ENCODE data around the gene PFDN4. TPM values are rescaled to one million over a fixed set of nuclear protein-coding genes. Genes with fewer than 3 reads are reported as not detected.

PFDN4 gene
- total RNA-seq, 1 experiment from 2014 or later: 61.8 TPM

DNA sequence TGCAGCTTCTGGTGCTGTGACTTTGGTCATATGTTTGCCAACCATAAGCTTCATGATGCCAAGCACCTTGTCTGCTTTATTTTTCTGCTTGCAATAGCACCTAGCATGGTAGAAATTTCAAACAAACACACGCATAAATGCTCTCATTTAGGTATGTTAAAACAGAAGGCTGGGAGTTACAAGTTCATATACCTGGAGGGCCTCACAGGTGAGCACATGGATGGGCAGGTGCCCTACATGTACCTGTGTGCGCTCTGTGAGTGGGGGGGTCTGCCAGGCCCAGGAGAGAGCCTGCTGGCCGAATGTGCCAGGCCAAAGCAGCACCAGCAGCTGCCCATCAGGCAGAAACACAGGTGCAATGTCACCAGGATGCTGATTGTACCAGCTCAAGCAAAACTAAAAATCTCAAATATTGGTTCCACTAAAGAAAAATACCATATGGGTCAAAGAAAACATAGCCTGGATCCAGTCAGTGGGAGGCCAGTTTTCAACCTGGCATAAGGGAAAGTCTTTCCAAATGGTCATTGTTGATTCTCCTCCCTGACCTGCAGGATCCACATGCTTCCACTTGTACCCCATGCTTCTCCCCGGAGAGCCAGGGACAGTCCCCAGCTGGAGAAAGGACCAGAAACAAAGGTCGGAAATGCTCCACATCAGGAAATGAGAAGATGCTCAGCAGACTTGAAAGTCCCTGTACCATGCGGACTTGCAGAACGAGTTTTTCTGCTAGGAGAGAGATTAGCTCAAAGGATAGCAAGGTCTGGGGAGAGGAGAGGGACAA is 7.2 kb upstream of the PFDN4 start:
- TF ChIP-seq, protein P1, sequence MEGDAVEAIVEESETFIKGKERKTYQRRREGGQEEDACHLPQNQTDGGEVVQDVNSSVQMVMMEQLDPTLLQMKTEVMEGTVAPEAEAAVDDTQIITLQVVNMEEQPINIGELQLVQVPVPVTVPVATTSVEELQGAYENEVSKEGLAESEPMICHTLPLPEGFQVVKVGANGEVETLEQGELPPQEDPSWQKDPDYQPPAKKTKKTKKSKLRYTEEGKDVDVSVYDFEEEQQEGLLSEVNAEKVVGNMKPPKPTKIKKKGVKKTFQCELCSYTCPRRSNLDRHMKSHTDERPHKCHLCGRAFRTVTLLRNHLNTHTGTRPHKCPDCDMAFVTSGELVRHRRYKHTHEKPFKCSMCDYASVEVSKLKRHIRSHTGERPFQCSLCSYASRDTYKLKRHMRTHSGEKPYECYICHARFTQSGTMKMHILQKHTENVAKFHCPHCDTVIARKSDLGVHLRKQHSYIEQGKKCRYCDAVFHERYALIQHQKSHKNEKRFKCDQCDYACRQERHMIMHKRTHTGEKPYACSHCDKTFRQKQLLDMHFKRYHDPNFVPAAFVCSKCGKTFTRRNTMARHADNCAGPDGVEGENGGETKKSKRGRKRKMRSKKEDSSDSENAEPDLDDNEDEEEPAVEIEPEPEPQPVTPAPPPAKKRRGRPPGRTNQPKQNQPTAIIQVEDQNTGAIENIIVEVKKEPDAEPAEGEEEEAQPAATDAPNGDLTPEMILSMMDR (IDR thresholded peaks at IDR 0.05; ENCODE audit: unreplicated experiment): no peak
- intact Hi-C loops (cut with micrococcal nuclease; ENCODE audit: unreplicated experiment): no loop called here
- Mint-ChIP-seq H3K4me1 (ENCODE audit: low read depth, unreplicated experiment) (peaks cover 58% of the 10 kb centered on the region), H3K9me3 (ENCODE audit: low read depth, unreplicated experiment) (no peaks in the 10 kb centered on the region), H3K36me3 (ENCODE audit: insufficient read depth, unreplicated experiment) (peaks cover 6% of the 10 kb centered on the region), H3K27me3 (ENCODE audit: unreplicated experiment) (no peaks in the 10 kb centered on the region), H3K27ac (ENCODE audit: unreplicated experiment) (peak overlapping the region; percentile 67), H3K4me3 (ENCODE audit: low read depth, unreplicated experiment) (no peak overlapping the region)
- no TSS peak for BruUV-seq (replicated peaks)
- peak; percentile 68 for DNase-seq
- CTCF ChIA-PET: interaction anchor here (0.6 to 4.0 kb wide), 9 partner anchors 67 to 445 kb away, joined by 3 to 36 read pairs (median 4); no protein-coding TSS in a partner anchor

DNA sequence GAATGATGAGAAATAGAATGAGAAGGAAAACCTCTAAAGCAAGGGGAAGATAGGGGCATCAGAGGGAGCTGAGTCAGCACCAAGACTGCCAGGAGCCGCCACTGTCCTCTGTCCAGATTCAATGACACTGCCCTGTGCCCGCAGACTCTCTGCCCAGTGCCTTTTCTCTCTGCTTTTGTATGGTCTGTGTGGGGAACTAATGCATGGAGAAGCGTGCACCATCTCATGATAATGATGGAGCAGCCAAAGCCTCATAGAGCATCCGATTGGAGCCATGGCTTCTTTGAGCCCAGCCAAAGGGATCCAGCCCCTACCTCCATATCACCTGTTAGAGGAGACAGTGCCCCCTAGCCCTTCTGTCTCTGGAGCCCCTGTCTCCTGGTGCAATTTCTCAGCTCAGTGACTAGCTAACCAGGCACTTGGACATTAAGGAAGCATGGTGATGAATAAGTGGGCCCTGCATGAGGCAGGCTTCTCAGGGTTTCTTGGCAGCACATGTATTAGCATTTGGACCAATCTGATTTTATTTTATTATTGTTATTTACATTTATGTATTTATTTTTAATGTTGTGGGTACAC is 6.5 kb upstream of the PFDN4 start:
- Mint-ChIP-seq H3K9me3 (ENCODE audit: low read depth, unreplicated experiment) (no peaks in the 10 kb centered on the region), H3K27ac (ENCODE audit: unreplicated experiment) (peak overlapping the region; percentile 67), H3K4me3 (ENCODE audit: low read depth, unreplicated experiment) (no peak overlapping the region), H3K27me3 (ENCODE audit: unreplicated experiment) (no peaks in the 10 kb centered on the region), H3K4me1 (ENCODE audit: low read depth, unreplicated experiment) (peaks cover 51% of the 10 kb centered on the region), H3K36me3 (ENCODE audit: insufficient read depth, unreplicated experiment) (peaks cover 6% of the 10 kb centered on the region)
- no TSS peak for BruUV-seq (replicated peaks)
- CTCF ChIA-PET: interaction anchor here (1.0 to 4.0 kb wide), 7 partner anchors 66 to 445 kb away, joined by 3 to 36 read pairs (median 4); no protein-coding TSS in a partner anchor
- TF ChIP-seq, protein P1 (IDR thresholded peaks at IDR 0.05; ENCODE audit: unreplicated experiment): peak; percentile 20
- DNase-seq: no peak
- intact Hi-C loops (cut with micrococcal nuclease; ENCODE audit: unreplicated experiment): no loop called here

DNA sequence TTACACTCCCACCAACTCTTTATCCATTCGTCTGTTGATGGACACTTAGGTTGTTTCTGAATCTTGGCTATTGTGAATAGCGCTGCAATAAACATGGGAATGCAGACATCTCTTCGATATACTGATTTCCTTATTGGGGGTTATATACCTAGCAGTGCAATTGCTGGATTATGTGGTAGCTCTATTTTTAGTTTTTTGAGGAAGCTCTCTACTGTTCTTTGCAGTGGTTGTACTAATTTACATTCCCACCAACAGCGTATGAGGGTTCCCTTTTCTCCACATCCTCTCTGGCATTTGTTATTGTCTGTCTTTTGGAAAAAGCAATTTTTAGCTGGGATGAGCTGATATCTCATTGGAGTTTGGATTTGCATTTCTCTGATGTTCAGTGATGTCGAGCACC is 4.6 kb upstream of the PFDN4 start:
- TF ChIP-seq, protein P1 (IDR thresholded peaks at IDR 0.05; ENCODE audit: unreplicated experiment): no peak
- BruUV-seq (replicated peaks): no TSS peak
- CTCF ChIA-PET: no interaction called here

DNA sequence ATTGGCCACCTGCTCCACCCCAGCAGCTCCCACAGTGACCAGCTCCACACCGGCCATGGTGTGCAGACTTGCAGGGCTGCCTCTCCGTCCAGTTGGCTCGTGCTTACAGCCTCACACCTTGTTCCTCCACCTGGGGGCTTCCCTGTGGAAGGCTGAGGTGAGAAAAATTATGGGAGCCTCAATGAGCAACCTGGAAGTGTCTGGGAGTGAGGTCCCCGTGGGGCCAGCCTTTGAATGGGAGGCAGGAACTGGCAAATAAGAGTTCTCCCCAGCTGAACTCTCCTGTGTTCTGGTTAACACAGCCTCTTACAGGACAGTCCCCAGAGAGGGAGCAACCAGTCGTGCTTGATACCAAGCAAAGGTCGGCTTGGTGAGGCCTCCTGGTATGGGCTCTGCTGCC is 3.8 kb upstream of the PFDN4 start:
- Mint-ChIP-seq H3K4me3 (ENCODE audit: low read depth, unreplicated experiment) (no peak overlapping the region), H3K36me3 (ENCODE audit: insufficient read depth, unreplicated experiment) (peaks cover 21% of the 10 kb centered on the region), H3K4me1 (ENCODE audit: low read depth, unreplicated experiment) (peaks cover 35% of the 10 kb centered on the region), H3K27me3 (ENCODE audit: unreplicated experiment) (no peaks in the 10 kb centered on the region), H3K9me3 (ENCODE audit: low read depth, unreplicated experiment) (no peaks in the 10 kb centered on the region), H3K27ac (ENCODE audit: unreplicated experiment) (no peak overlapping the region)
- BruUV-seq (replicated peaks): no TSS peak
- intact Hi-C loops (cut with micrococcal nuclease; ENCODE audit: unreplicated experiment): no loop called here
- TF ChIP-seq, protein P1 (IDR thresholded peaks at IDR 0.05; ENCODE audit: unreplicated experiment): no peak
- DNase-seq: no peak
- CTCF ChIA-PET: interaction anchor here (1.0 kb wide), 1 partner anchor 107 kb away, joined by 3 read pairs; no protein-coding TSS in a partner anchor

More for the DNA sequence above, 4.6 kb upstream of the PFDN4 start:
- Mint-ChIP-seq H3K27ac (ENCODE audit: unreplicated experiment) (no peak overlapping the region), H3K27me3 (ENCODE audit: unreplicated experiment) (no peaks in the 10 kb centered on the region), H3K4me1 (ENCODE audit: low read depth, unreplicated experiment) (peaks cover 31% of the 10 kb centered on the region), H3K4me3 (ENCODE audit: low read depth, unreplicated experiment) (no peak overlapping the region), H3K36me3 (ENCODE audit: insufficient read depth, unreplicated experiment) (peaks cover 14% of the 10 kb centered on the region), H3K9me3 (ENCODE audit: low read depth, unreplicated experiment) (no peaks in the 10 kb centered on the region)
- DNase-seq: no peak
- intact Hi-C loops (cut with micrococcal nuclease; ENCODE audit: unreplicated experiment): no loop called here
